ENCODE data around the gene RAB6C.

DNA sequence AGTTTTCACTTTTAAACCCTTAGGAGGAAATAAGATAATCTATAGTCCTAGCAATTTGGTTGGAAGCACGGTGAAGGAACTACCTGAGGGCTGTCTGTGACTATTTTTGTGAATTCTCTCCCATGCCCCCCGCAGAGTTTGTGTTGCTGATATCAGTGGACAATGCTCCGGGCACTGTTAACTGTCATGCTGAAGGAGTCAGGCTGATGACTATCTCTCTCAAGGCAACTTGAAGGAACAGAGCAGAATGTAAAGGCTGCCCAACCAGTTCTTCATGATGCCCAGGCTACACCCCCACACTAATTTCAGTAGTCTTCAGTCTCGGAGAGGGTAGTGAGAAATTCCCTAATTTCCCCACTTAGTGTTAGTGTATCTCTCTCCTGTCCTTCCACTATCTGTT is 21.6 kb upstream of the RAB6C start:
- TF ChIP-seq, protein P1, sequence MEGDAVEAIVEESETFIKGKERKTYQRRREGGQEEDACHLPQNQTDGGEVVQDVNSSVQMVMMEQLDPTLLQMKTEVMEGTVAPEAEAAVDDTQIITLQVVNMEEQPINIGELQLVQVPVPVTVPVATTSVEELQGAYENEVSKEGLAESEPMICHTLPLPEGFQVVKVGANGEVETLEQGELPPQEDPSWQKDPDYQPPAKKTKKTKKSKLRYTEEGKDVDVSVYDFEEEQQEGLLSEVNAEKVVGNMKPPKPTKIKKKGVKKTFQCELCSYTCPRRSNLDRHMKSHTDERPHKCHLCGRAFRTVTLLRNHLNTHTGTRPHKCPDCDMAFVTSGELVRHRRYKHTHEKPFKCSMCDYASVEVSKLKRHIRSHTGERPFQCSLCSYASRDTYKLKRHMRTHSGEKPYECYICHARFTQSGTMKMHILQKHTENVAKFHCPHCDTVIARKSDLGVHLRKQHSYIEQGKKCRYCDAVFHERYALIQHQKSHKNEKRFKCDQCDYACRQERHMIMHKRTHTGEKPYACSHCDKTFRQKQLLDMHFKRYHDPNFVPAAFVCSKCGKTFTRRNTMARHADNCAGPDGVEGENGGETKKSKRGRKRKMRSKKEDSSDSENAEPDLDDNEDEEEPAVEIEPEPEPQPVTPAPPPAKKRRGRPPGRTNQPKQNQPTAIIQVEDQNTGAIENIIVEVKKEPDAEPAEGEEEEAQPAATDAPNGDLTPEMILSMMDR (IDR thresholded peaks at IDR 0.05): no peak
- no peak for TF ChIP-seq POLR2A (IDR thresholded peaks at IDR 0.05)
